Measurements from ENCODE around the gene CHIC2. TPM values are rescaled to one million over a fixed set of nuclear protein-coding genes. Genes with fewer than 3 reads are reported as not detected.

Gene CHIC2
- total and polyA plus RNA-seq, 2 of the 4 experiments (the other 2 are of a cell fraction), result 20.4 to 26.3 TPM

- Histone ChIP-seq H4K20me1 (ENCODE audit: insufficient read depth, low read length) (no peaks in the 10 kb centered on the region), H3K4me2 (ENCODE audit: low read depth, low read length) (0 out of 2 replicates have a peak overlapping the region, but pooled peaks have one; percentile 23), H3K36me3 (ENCODE audit: control insufficient read depth, insufficient read depth, low read length) (no peaks in the 10 kb centered on the region), H3K9me1 (ENCODE audit: insufficient read depth, low read length) (peaks cover 8% of the 10 kb centered on the region), H4K91ac (ENCODE audit: insufficient read depth, low read depth, low read length) (peak overlapping the region; percentile 31; the same call in 1 of the 2 replicates), H3K9me3 (ENCODE audit: control insufficient read depth, insufficient read depth, low read length) (no peaks in the 10 kb centered on the region), H2BK120ac (ENCODE audit: low read depth, low read length) (peak overlapping the region; percentile 85), H3K23ac (ENCODE audit: low read depth, low read length) (peak overlapping the region; percentile 29; the same call in 1 of the 2 replicates), H2BK5ac (ENCODE audit: low read depth, low read length, poor library complexity, severe bottlenecking) (peak overlapping the region; percentile 47), H2BK20ac (ENCODE audit: low read depth, low read length) (peak overlapping the region; percentile 68; the same call in 1 of the 2 replicates), H3K4me3 (ENCODE audit: insufficient read depth, low read depth, low read length) (no peak overlapping the region), H3K14ac (replicated peaks; ENCODE audit: low read depth, low read length) (peak overlapping the region; percentile 73; the same call in 1 of the 2 replicates), H4K5ac (ENCODE audit: low read depth, low read length) (peak overlapping the region; percentile 22; the same call in 1 of the 2 replicates), H3K4me1 (ENCODE audit: control insufficient read depth, insufficient read depth, low read length) (peaks cover 12% of the 10 kb centered on the region), H2BK15ac (ENCODE audit: low read depth, low read length) (peak overlapping the region; percentile 66; the same call in 1 of the 3 replicates), H3K56ac (ENCODE audit: extremely low read depth, insufficient read depth, low read length) (no peak overlapping the region), H3K79me1 (ENCODE audit: low read depth in 1 of 2, low read length in 2 of 2) (no peaks in the 10 kb centered on the region), H3K18ac (ENCODE audit: low read depth, low read length) (0 out of 2 replicates have a peak overlapping the region, but pooled peaks have one; percentile 7), H3K9ac (ENCODE audit: low read depth, low read length) (no peak overlapping the region), H2AFZ (replicated peaks; ENCODE audit: low read length, poor library complexity) (peak overlapping the region; percentile 15), H3K27ac (ENCODE audit: insufficient read depth, low read length) (no peak overlapping the region), H2AK5ac (ENCODE audit: low read depth, low read length) (peak overlapping the region; percentile 42; the same call in 1 of the 2 replicates), H3K4ac (ENCODE audit: low read depth, low read length) (peak overlapping the region; percentile 49), H4K8ac (ENCODE audit: low read depth in 2 of 2, low read length in 2 of 2) (peak overlapping the region in 1 of 2 experiments; percentile 64; a peak in 1 of 4 replicates), H3K27me3 (ENCODE audit: control insufficient read depth, insufficient read depth, low read length) (no peaks in the 10 kb centered on the region), H2AK9ac (replicated peaks; ENCODE audit: low read depth, low read length, poor library complexity) (peak overlapping the region; percentile 20)
- POLR2A ChIA-PET (ENCODE audit: unreplicated experiment), result no interaction called here
- ATAC-seq (ENCODE audit: low read depth), result no peak
- WGBS, 2 experiments (ENCODE audit: extremely low coverage in 2 of 2, insufficient read length in 1 of 2), result 100% methylated on average over 1 of the region's 4 CpGs; no CpG with 5 or more reads in 1 of the 2 experiments
- no peak for TF ChIP-seq MAZ (IDR thresholded peaks at IDR 0.05; ENCODE audit: borderline replicate concordance, low read depth, low read length)
- TF ChIP-seq, protein P1, sequence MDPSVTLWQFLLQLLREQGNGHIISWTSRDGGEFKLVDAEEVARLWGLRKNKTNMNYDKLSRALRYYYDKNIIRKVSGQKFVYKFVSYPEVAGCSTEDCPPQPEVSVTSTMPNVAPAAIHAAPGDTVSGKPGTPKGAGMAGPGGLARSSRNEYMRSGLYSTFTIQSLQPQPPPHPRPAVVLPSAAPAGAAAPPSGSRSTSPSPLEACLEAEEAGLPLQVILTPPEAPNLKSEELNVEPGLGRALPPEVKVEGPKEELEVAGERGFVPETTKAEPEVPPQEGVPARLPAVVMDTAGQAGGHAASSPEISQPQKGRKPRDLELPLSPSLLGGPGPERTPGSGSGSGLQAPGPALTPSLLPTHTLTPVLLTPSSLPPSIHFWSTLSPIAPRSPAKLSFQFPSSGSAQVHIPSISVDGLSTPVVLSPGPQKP (IDR thresholded peaks at IDR 0.05; ENCODE audit: borderline replicate concordance, low read depth, low read length), result no peak
- no peak for TF ChIP-seq USF2 (IDR thresholded peaks at IDR 0.05; ENCODE audit: low read depth, low read length)
- no peak for TF ChIP-seq CEBPB (IDR thresholded peaks at IDR 0.05; ENCODE audit: low read depth, low read length)
- no peak for TF ChIP-seq POLR2A (IDR thresholded peaks at IDR 0.05; ENCODE audit: low read depth, low read length)
- no peak for TF ChIP-seq NFE2L2 (IDR thresholded peaks at IDR 0.05; ENCODE audit: low read depth, low read length)
- TF ChIP-seq CHD1 (IDR thresholded peaks at IDR 0.05; ENCODE audit: low read depth, low read length), result no peak
- TF ChIP-seq CTCF (conservative IDR thresholded peaks at IDR 0.05; ENCODE audit: low read depth, low read length), result no peak
- no peak for TF ChIP-seq RAD21 (IDR thresholded peaks at IDR 0.05; ENCODE audit: low read length)
- no peak for TF ChIP-seq FOS (IDR thresholded peaks at IDR 0.05; ENCODE audit: low read depth, low read length)
- TF ChIP-seq SMC3 (IDR thresholded peaks at IDR 0.05; ENCODE audit: low read depth, low read length), result no peak
- CTCF ChIA-PET, result no interaction called here
- in situ Hi-C loops (cut with MboI; ENCODE audit: low sequenced_read_pairs) (no loop called here), intact Hi-C loops (cut with micrococcal nuclease) (no loop called here), dilution Hi-C loops (cut with HindIII; ENCODE audit: low sequenced_read_pairs, unreplicated experiment) (no loop called here)
- no TSS peak for BruUV-seq (replicated peaks)
- DNase-seq, result no peak
These were observed 101.1 kb downstream of the CHIC2 start for GRCh38 chr4:53963336-53963735.
